ENCODE data around the gene DIS3L2.
"Not testable (repeated sequence)": the region's sequence is repeated elsewhere in the genome, so short reads cannot be mapped to it uniquely, and the experiment has no call there.

DIS3L2 gene

GRCh38 chr2:232013701-232014353, 52.3 kb downstream of the DIS3L2 start:
- DNase-seq: no peak

DNA sequence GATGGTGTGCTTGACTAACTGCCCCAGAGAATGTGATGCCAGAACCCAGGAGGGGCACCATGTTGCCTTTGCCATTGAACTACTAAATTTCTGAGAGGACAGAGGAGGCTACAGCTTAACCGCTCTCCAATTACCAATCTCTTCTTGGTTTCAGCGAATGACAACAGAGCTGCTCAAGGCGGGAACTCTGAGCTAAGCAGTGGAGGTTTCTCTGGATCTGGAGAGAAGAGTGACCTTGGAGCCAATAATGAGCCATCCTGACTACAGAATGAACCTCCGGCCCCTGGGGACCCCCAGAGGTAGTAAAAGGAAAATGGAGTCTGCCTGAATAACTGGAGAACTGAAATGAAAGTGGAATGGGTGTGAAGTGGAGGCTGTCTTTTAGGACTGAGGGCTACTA, 53.2 kb downstream of the DIS3L2 start:
- DNase-seq: no peak

- no peak for DNase-seq
Measured at GRCh38 chr2:232018181-232018580, 56.7 kb downstream of the DIS3L2 start.

GRCh38 chr2:232022718-232023117, 61.2 kb downstream of the DIS3L2 start:
- DNase-seq: no peak

DNA sequence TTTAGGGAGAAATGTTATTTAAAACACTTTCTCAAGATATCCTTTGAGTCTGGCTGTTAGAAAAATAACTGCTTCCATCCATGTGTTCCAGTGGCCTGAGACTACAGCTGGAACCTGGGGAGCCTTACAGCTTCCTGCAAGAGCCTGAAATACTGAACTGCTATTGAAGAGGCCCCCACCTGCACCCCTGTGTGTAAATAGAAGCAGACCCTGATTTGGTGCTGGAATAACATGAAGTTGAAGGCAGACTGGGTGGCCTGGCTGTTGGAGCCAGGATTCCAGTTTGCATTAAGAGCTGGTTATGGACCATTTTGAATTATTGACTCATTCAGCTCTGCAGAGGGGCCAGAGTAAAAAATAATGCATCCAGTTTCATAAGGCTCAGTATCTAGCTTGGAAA, 61.9 kb downstream of the DIS3L2 start:
- no peak for DNase-seq

DNA sequence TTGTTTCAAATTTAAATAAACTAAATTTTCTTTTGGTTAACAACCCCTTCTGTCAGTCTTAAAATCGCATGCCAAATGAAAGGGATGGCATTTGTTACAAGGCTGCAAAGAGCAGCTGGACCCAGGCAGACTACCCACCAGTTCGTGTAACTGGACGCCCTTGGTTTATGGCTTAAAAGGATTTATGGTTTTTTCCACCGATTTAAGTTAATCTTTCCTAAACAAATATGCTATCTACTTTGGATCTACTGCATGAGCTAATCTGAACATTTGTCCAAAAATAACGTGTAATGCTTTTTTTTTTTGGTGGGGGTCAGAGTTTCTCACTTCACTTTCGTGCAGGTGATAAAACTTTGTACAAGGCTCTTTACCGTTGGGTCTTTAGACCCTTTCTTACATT, 62.9 kb downstream of the DIS3L2 start:
- DNase-seq: no peak

- DNase-seq: no peak
Measured at GRCh38 chr2:232026910-232027309, 65.4 kb downstream of the DIS3L2 start.

DNA sequence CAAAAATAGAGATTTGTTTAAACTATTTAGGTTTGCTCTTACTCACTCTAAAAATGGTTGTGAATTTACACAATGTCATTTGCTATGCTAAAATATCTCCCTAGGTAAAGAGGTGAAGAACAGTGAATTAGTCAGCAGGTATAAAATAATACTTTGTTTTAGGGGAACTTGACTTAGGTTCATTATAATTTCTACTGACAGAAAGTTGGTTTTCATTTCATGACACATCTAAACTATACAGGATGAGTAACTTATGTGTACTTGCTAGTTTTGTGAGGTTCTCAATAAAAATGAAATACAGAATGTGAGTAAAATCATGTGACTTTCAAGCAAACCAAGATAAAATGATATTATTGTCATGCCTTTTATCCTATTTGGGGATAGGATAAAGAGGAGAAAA, 66.0 kb downstream of the DIS3L2 start:
- DNase-seq: no peak

GRCh38 chr2:232028071-232028470, 66.6 kb downstream of the DIS3L2 start:
- DNase-seq: no peak

DNA sequence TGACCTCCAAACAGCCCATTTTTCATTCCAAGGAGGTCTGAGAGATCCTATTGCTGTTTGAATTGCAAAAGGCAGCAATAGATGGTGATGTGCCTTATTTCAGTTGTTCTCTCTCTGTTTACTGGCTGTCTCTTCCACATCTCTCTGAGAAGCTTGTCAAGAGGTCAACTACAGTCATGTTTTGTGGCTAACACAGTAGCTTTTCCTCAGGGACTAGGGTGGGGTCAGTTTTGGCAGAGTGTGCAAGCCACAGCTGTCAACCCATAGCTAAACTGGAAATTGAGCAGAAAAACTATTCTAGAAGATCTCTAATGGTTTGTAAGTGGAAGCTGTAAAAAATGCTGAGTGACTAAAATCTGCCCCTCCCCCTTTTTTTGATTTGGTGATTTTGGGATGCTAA, 67.1 kb downstream of the DIS3L2 start:
- no peak for DNase-seq

GRCh38 chr2:232029346-232029745, 67.8 kb downstream of the DIS3L2 start:
- DNase-seq: no peak

- DNase-seq: no peak
Measured at GRCh38 chr2:232030229-232030628, 68.7 kb downstream of the DIS3L2 start.

GRCh38 chr2:232035292-232035691, 73.8 kb downstream of the DIS3L2 start:
- not testable (repeated sequence) for DNase-seq

- not testable (repeated sequence) for DNase-seq
Measured at GRCh38 chr2:232036876-232037275, 75.4 kb downstream of the DIS3L2 start.

GRCh38 chr2:232038251-232038880, 76.9 kb downstream of the DIS3L2 start:
- DNase-seq: no peak

DNA sequence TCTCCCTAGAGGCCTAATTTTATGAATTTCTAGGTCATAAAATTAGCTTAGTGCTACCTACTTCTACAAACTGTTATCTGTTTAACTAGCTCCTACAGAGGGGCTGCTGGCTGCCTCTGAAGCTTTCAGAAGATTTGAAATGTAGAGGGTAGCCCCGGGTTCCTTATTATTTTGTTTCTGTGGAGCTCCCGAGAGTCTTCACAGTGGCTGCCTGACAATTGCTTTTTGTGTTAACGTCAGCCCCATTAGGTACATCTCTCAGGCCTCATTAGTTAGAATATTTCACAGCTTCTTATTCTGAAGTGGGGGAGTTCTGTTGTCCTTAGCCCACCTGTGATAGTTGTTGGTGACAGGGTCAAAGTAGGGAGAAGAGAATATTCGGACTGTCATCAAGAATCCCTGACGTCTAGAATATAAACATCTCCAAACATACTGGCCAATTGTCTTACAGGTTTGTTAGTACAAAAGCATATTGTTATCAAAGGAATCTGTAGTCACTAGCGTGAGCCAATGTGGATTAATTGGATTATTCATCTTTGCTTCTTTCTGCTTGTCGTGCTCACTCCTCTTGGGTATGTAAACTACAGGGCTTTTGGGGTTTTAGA, 77.5 kb downstream of the DIS3L2 start:
- no peak for DNase-seq

DNA sequence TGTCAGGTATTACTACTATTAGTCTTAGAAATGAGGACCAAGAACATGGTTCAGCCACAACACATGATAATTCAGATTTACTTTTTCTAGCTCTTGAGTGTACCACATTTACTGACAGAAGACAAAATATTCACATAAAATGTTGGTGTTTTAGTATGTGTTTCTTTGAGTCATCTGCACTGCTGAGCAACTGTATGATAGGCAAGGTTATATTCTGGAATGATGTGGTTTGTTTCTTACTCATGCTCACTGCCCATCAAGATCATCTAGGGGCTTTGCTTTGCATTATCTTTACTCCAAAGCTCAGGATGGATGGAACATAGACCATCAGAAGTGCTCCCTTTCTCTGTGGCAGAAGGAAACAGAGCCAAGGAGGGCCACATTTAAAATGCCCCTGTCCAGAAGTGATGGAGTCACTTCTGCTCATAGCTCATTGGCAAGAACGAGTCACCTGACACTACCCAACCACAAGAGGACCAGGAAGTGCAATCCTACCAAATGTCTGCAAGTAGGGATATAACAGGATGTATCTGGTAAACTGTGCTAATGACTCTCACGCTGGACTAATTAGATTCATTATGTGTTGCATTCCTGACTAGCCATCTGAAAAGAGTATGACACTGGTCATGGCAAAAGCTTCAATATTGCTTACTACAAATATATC, 81.5 kb downstream of the DIS3L2 start:
- no peak for DNase-seq

- no peak for DNase-seq
Measured at GRCh38 chr2:232043966-232044365, 82.5 kb downstream of the DIS3L2 start.

GRCh38 chr2:232049350-232049749, 87.8 kb downstream of the DIS3L2 start:
- DNase-seq: no peak

- DNase-seq: no peak
Measured at GRCh38 chr2:232052591-232052990, 91.1 kb downstream of the DIS3L2 start.

DNA sequence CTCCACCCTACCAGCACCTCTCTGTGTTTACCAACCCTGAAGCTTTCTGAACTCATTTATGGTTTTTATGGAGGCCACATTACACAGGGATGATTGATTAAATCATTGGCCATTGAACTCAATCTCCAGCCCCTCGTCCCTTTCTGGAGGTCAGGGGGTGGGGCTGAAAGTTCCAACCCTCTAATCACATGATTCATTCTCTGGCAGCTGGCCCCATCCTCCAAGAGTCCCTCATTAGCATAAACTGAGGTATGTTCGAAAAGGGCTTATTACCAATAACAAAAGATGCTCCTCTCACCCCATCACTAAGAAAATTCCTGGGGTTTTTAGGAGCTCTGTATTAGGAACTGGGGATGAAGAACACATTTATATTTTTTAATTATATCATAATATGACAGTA, 92.3 kb downstream of the DIS3L2 start:
- DNase-seq: no peak

- DNase-seq: no peak
Measured at GRCh38 chr2:232058063-232058877, 96.8 kb downstream of the DIS3L2 start.

GRCh38 chr2:232058931-232059330, 97.4 kb downstream of the DIS3L2 start:
- no peak for DNase-seq

Data from NCI-H1694 (cell line).